ENCODE measurements around the gene QSER1. TPM values are rescaled to one million over a fixed set of nuclear protein-coding genes. Genes with fewer than 3 reads are reported as not detected.

Gene QSER1
- 10 to 100 TPM; 27.7 to 36.1 TPM for total RNA-seq

GRCh38 chr11:32892355-32893092, at the start of gene QSER1:
Gene QSER1, plus strand, starts transcription at chr11:32892811. Its CDS starts 315 bp downstream, at chr11:32893126.
- H3K4me3 ChIP-seq, result peak within 1 kb of the TSS; percentile 92 to 96
- ATAC-seq (peak; percentile 80), DNase-seq (peak; percentile 68 to 76 (median 70))
- WGBS, 2 donors, result 0 to 1% methylated on average over 9 to 43 of the region's 91 CpGs
- no peaks in the 10 kb centered on the region for H3K36me3 ChIP-seq (replicated peaks in 1 of 2; ENCODE audit: insufficient read depth in 1 of 2, low read depth in 2 of 2)
- H3K9me3 ChIP-seq, result no peaks in the 10 kb centered on the region
- H3K27ac ChIP-seq, result peak within 1 kb of the TSS; percentile 89 to 98 (median 96)
- H3K4me1 ChIP-seq, result peaks cover 23% of the 10 kb centered on the region
- no peaks in the 10 kb centered on the region for H3K27me3 ChIP-seq
- TF ChIP-seq CTCF (IDR thresholded peaks at IDR 0.05) (no peak), POLR2A (IDR thresholded peaks at IDR 0.05) (peak; percentile 73 to 81 (median 73))
- intact Hi-C loops (cut with DNase I), result no loop called here

GRCh38 chr11:32843544-32843943, 49.1 kb upstream of the QSER1 start:
- intact Hi-C loops (cut with DNase I), result no loop called here
- 51 to 73% methylated on average over 3 of the region's 3 CpGs for WGBS, 2 donors
- Histone ChIP-seq H3K36me3 (replicated peaks in 1 of 2; ENCODE audit: insufficient read depth in 1 of 2, low read depth in 2 of 2) (peaks cover 0 to 2% of the 10 kb centered on the region in 2 donors), H3K4me3 (no peak overlapping the region), H3K27ac (no peak overlapping the region), H3K27me3 (no peaks in the 10 kb centered on the region), H3K4me1 (no peaks in the 10 kb centered on the region), H3K9me3 (no peaks in the 10 kb centered on the region)
- TF ChIP-seq POLR2A (IDR thresholded peaks at IDR 0.05) (no peak), CTCF (IDR thresholded peaks at IDR 0.05) (no peak)
- ATAC-seq (no peak), DNase-seq (no peak)

- H3K36me3 ChIP-seq (replicated peaks in 1 of 2; ENCODE audit: insufficient read depth in 1 of 2, low read depth in 2 of 2), result peaks cover 0 to 2% of the 10 kb centered on the region in 2 donors
- no peak overlapping the region for H3K27ac ChIP-seq
- no peaks in the 10 kb centered on the region for H3K27me3 ChIP-seq
- H3K9me3 ChIP-seq, result no peaks in the 10 kb centered on the region
- ATAC-seq, result no peak
- 82 to 94% methylated on average over 2 of the region's 2 CpGs for WGBS, 2 donors
- intact Hi-C loops (cut with DNase I), result no loop called here
- TF ChIP-seq CTCF (IDR thresholded peaks at IDR 0.05) (no peak), POLR2A (IDR thresholded peaks at IDR 0.05) (no peak)
- DNase-seq, result no peak
- H3K4me1 ChIP-seq, result no peaks in the 10 kb centered on the region
- H3K4me3 ChIP-seq, result no peak overlapping the region
These were observed 45.1 kb upstream of the QSER1 start for GRCh38 chr11:32847511-32847910.

- no peak for ATAC-seq
- Histone ChIP-seq H3K27me3 (no peaks in the 10 kb centered on the region), H3K27ac (no peak overlapping the region), H3K4me3 (no peak overlapping the region), H3K36me3 (replicated peaks in 1 of 2; ENCODE audit: insufficient read depth in 1 of 2, low read depth in 2 of 2) (no peaks in the 10 kb centered on the region), H3K9me3 (no peaks in the 10 kb centered on the region), H3K4me1 (no peaks in the 10 kb centered on the region)
- WGBS, 2 donors, result 78 to 97% methylated on average over 1 of the region's 1 CpG
- intact Hi-C loops (cut with DNase I), result no loop called here
- DNase-seq, result no peak
- TF ChIP-seq CTCF (IDR thresholded peaks at IDR 0.05), result no peak
- no peak for TF ChIP-seq POLR2A (IDR thresholded peaks at IDR 0.05)
These were observed 42.9 kb upstream of the QSER1 start for GRCh38 chr11:32849761-32850160.

- ATAC-seq (no peak), DNase-seq (no peak)
- H3K4me3 ChIP-seq, result no peak overlapping the region
- H3K4me1 ChIP-seq, result no peaks in the 10 kb centered on the region
- no peaks in the 10 kb centered on the region for H3K27me3 ChIP-seq
- no peak for TF ChIP-seq POLR2A (IDR thresholded peaks at IDR 0.05)
- no peak for TF ChIP-seq CTCF (IDR thresholded peaks at IDR 0.05)
- intact Hi-C loops (cut with DNase I), result no loop called here
- 80 to 88% methylated on average over 1 of the region's 1 CpG for WGBS, 2 donors
- H3K36me3 ChIP-seq (replicated peaks in 1 of 2; ENCODE audit: insufficient read depth in 1 of 2, low read depth in 2 of 2), result no peaks in the 10 kb centered on the region
- H3K27ac ChIP-seq, result no peak overlapping the region
- H3K9me3 ChIP-seq, result no peaks in the 10 kb centered on the region
These were observed 41.4 kb upstream of the QSER1 start for GRCh38 chr11:32851251-32851650.

Data from body of pancreas (tissue), 4 donors.